Measurements from ENCODE around the gene SERPINB1. TPM values are rescaled to one million over a fixed set of nuclear protein-coding genes. Genes with fewer than 3 reads are reported as not detected.

SERPINB1 gene
- total RNA-seq, 1 donor, result 32.6 TPM

GRCh38 chr6:2821554-2821953 lies 20.1 kb downstream of the SERPINB1 start:
- TF ChIP-seq CTCF (IDR thresholded peaks at IDR 0.05; ENCODE audit: extremely low read depth, low read depth, low read length), result no peak
- no peak for DNase-seq (ENCODE audit: insufficient read length, low spot score, missing footprints)
- H3K27ac ChIP-seq (ENCODE audit: low read depth, low read length), result no peak overlapping the region
- H3K4me2 ChIP-seq (ENCODE audit: insufficient read depth, low read length), result no peak overlapping the region
- no peaks in the 10 kb centered on the region for H4K20me1 ChIP-seq (ENCODE audit: insufficient read depth, low read length)
- no peak overlapping the region for H2AFZ ChIP-seq (ENCODE audit: low read length)
- H3K27me3 ChIP-seq (ENCODE audit: insufficient read depth, low read length), result no peaks in the 10 kb centered on the region
- H3K36me3 ChIP-seq (ENCODE audit: insufficient read depth, low read length), result no peaks in the 10 kb centered on the region
- no peaks in the 10 kb centered on the region for H3K79me2 ChIP-seq (ENCODE audit: insufficient read depth, low read length)
- no peak overlapping the region for H3K4me3 ChIP-seq (ENCODE audit: insufficient read depth, low read length)
- peaks cover 23% of the 10 kb centered on the region for H3K4me1 ChIP-seq (ENCODE audit: insufficient read depth, low read length)
- H3K9me3 ChIP-seq (ENCODE audit: low read depth, low read length), result no peaks in the 10 kb centered on the region

GRCh38 chr6:2820415-2820814 lies 21.2 kb downstream of the SERPINB1 start:
- no peak overlapping the region for H2AFZ ChIP-seq (ENCODE audit: low read length)
- no peaks in the 10 kb centered on the region for H3K27me3 ChIP-seq (ENCODE audit: insufficient read depth, low read length)
- no peaks in the 10 kb centered on the region for H3K36me3 ChIP-seq (ENCODE audit: insufficient read depth, low read length)
- no peak overlapping the region for H3K27ac ChIP-seq (ENCODE audit: low read depth, low read length)
- no peak overlapping the region for H3K4me3 ChIP-seq (ENCODE audit: insufficient read depth, low read length)
- H3K4me2 ChIP-seq (ENCODE audit: insufficient read depth, low read length), result no peak overlapping the region
- no peak for TF ChIP-seq CTCF (IDR thresholded peaks at IDR 0.05; ENCODE audit: extremely low read depth, low read depth, low read length)
- H3K4me1 ChIP-seq (ENCODE audit: insufficient read depth, low read length), result peaks cover 23% of the 10 kb centered on the region
- no peaks in the 10 kb centered on the region for H3K79me2 ChIP-seq (ENCODE audit: insufficient read depth, low read length)
- no peaks in the 10 kb centered on the region for H4K20me1 ChIP-seq (ENCODE audit: insufficient read depth, low read length)
- H3K9me3 ChIP-seq (ENCODE audit: low read depth, low read length), result no peaks in the 10 kb centered on the region
- DNase-seq (ENCODE audit: insufficient read length, low spot score, missing footprints), result no peak

GRCh38 chr6:2819978-2820377 lies 21.7 kb downstream of the SERPINB1 start:
- H3K4me2 ChIP-seq (ENCODE audit: insufficient read depth, low read length), result no peak overlapping the region
- H3K4me3 ChIP-seq (ENCODE audit: insufficient read depth, low read length), result no peak overlapping the region
- no peaks in the 10 kb centered on the region for H3K27me3 ChIP-seq (ENCODE audit: insufficient read depth, low read length)
- TF ChIP-seq CTCF (IDR thresholded peaks at IDR 0.05; ENCODE audit: extremely low read depth, low read depth, low read length), result no peak
- H3K79me2 ChIP-seq (ENCODE audit: insufficient read depth, low read length), result no peaks in the 10 kb centered on the region
- no peak for DNase-seq (ENCODE audit: insufficient read length, low spot score, missing footprints)
- H3K9me3 ChIP-seq (ENCODE audit: low read depth, low read length), result no peaks in the 10 kb centered on the region
- no peaks in the 10 kb centered on the region for H4K20me1 ChIP-seq (ENCODE audit: insufficient read depth, low read length)
- no peak overlapping the region for H2AFZ ChIP-seq (ENCODE audit: low read length)
- H3K27ac ChIP-seq (ENCODE audit: low read depth, low read length), result no peak overlapping the region
- H3K4me1 ChIP-seq (ENCODE audit: insufficient read depth, low read length), result peaks cover 23% of the 10 kb centered on the region
- no peaks in the 10 kb centered on the region for H3K36me3 ChIP-seq (ENCODE audit: insufficient read depth, low read length)

- no peaks in the 10 kb centered on the region for H3K79me2 ChIP-seq (ENCODE audit: insufficient read depth, low read length)
- H3K4me3 ChIP-seq (ENCODE audit: insufficient read depth, low read length), result peak overlapping the region; percentile 17
- peaks cover 23% of the 10 kb centered on the region for H3K4me1 ChIP-seq (ENCODE audit: insufficient read depth, low read length)
- H3K4me2 ChIP-seq (ENCODE audit: insufficient read depth, low read length), result peak overlapping the region; percentile 70
- DNase-seq (ENCODE audit: insufficient read length, low spot score, missing footprints), result no peak
- peak overlapping the region; percentile 77 for H3K27ac ChIP-seq (ENCODE audit: low read depth, low read length)
- H2AFZ ChIP-seq (ENCODE audit: low read length), result peak overlapping the region; percentile 55
- no peaks in the 10 kb centered on the region for H3K36me3 ChIP-seq (ENCODE audit: insufficient read depth, low read length)
- no peaks in the 10 kb centered on the region for H4K20me1 ChIP-seq (ENCODE audit: insufficient read depth, low read length)
- H3K27me3 ChIP-seq (ENCODE audit: insufficient read depth, low read length), result no peaks in the 10 kb centered on the region
- H3K9me3 ChIP-seq (ENCODE audit: low read depth, low read length), result no peaks in the 10 kb centered on the region
- no peak for TF ChIP-seq CTCF (IDR thresholded peaks at IDR 0.05; ENCODE audit: extremely low read depth, low read depth, low read length)
Measured at GRCh38 chr6:2819115-2819514, 22.5 kb downstream of the SERPINB1 start.
